HCT116 (cell line): Measurements from ENCODE around the gene KLHL18.
A peak's percentile ranks its signal among the peaks of the same experiment; 100 is the strongest.

ENCODE experiments used
- CBX3 ChIP-seq: IDR thresholded peaks from 2 replicates; pipeline ENCODE4 v1.6.1; 2012; ENCODE audit warnings: low read depth
- CEBPB ChIP-seq: IDR thresholded peaks from 2 replicates; pipeline ENCODE4 v1.6.1; 2012; ENCODE audit warnings: low read depth
- CTCF ChIP-seq, 3 experiments: fragments of 200-600 bp in 1 of 3; sonication (generic) in 1 of 3; IDR thresholded peaks in 2 of 3; conservative IDR thresholded peaks in 1 of 3; 2 replicates each; pipeline ENCODE4 v1.5.1; 2012 to 2017; ENCODE audit warnings: low read depth in 2 of 3, low read length in 2 of 3, antibody characterized with exemption in 1 of 3, borderline replicate concordance in 1 of 3, control low read depth in 1 of 3, mild to moderate bottlenecking in 1 of 3, mixed read lengths in 1 of 3, mixed run types in 1 of 3, moderate library complexity in 1 of 3; ENCODE audit not compliant: insufficient read depth in 1 of 3
- EZH2 ChIP-seq: fragments of 200-600 bp; sonication (generic); IDR thresholded peaks from 2 replicates; pipeline ENCODE4 v1.6.1; 2017; ENCODE audit warnings: antibody characterized with exemption, mixed run types
- EZH2phosphoT487 ChIP-seq: fragments of 200-600 bp; IDR thresholded peaks from 2 replicates; pipeline ENCODE4 v1.6.1; 2018; ENCODE audit warnings: antibody characterized with exemption, borderline replicate concordance
- JUND ChIP-seq: IDR thresholded peaks from 2 replicates; pipeline ENCODE4 v1.6.1; 2012
- POLR2A ChIP-seq: IDR thresholded peaks from 2 replicates; pipeline ENCODE4 v1.7.0; 2011; ENCODE audit warnings: borderline replicate concordance; ENCODE audit not compliant: insufficient read depth, insufficient read length; ENCODE audit errors: extremely low read depth
- POLR2AphosphoS5 ChIP-seq: IDR thresholded peaks from 2 replicates; pipeline ENCODE4 v1.6.1; 2011; ENCODE audit warnings: mild to moderate bottlenecking, low read depth, low read length, moderate library complexity
- RAD21 ChIP-seq: IDR thresholded peaks from 2 replicates; pipeline ENCODE4 v1.6.1; 2012; ENCODE audit warnings: low read depth, mild to moderate bottlenecking
- SP1 ChIP-seq: IDR thresholded peaks from 2 replicates; pipeline ENCODE4 v1.6.1; 2012; ENCODE audit warnings: low read depth
- SRF ChIP-seq: IDR thresholded peaks from 2 replicates; pipeline ENCODE4 v1.6.1; 2012; ENCODE audit warnings: low read depth
- TCF7L2 ChIP-seq: IDR thresholded peaks from 2 replicates; pipeline ENCODE4 v1.7.0; 2011; ENCODE audit warnings: borderline replicate concordance, inconsistent platforms; ENCODE audit not compliant: insufficient read depth, insufficient read length; ENCODE audit errors: extremely low read depth
- ZBTB33 ChIP-seq: IDR thresholded peaks from 2 replicates; pipeline ENCODE4 v1.6.1; 2011; ENCODE audit warnings: mild to moderate bottlenecking, low read length, moderate library complexity; ENCODE audit not compliant: insufficient replicate concordance; ENCODE audit errors: extremely low read depth
- ZFX ChIP-seq: fragments of 450-650 bp; IDR thresholded peaks from 2 replicates; pipeline ENCODE4 v1.6.1; 2017

- TF ChIP-seq POLR2A, result peak; percentile 25
- TF ChIP-seq ZBTB33, result no peak
- TF ChIP-seq ZFX, result 0 out of 2 replicates have a peak, but pooled peaks have one; percentile 31
- no peak for TF ChIP-seq CBX3
- no peak for TF ChIP-seq CTCF (IDR thresholded peaks at IDR 0.05 in 2 of 3, conservative IDR thresholded peaks at IDR 0.05 in 1 of 3; ENCODE audit: borderline replicate concordance in 1 of 3, insufficient read depth in 1 of 3, low read depth in 2 of 3, low read length in 2 of 3)
- TF ChIP-seq RAD21, result no peak
- TF ChIP-seq TCF7L2, result peak; percentile 24
- peak; percentile 64; the same call in 1 of the 2 replicates for TF ChIP-seq POLR2AphosphoS5
- TF ChIP-seq SP1, result no peak
- no peak for TF ChIP-seq JUND
- TF ChIP-seq SRF, result no peak
- no peak for TF ChIP-seq EZH2
- TF ChIP-seq CEBPB, result no peak
- TF ChIP-seq EZH2phosphoT487, result no peak
These were observed 98.8 kb downstream of the KLHL18 start for GRCh38 chr3:47381317-47382157.
